H1 (cell line): ENCODE data around the gene TIAM2. TPM values are rescaled to one million over a fixed set of nuclear protein-coding genes. Genes with fewer than 3 reads are reported as not detected.

ENCODE experiments used
- CTCF ChIA-PET: fragments of 300-600 bp; sonication (Branson Sonifier 250); formaldehyde crosslinking; loops from one replicate; lab custom pipeline; 2021; ENCODE audit not compliant: partially characterized antibody; lab: Charles Lee
- POLR2A ChIA-PET: fragments of 300-600 bp; sonication (Branson Sonifier 250); formaldehyde crosslinking; loops from one replicate; lab custom pipeline; 2021; ENCODE audit warnings: inconsistent platforms; ENCODE audit not compliant: partially characterized antibody; lab: Charles Lee
- DNase-seq, 2 experiments: peaks; one replicate each; pipeline versions ENCODE4 v3.0.0 to v3.0.0-alpha.2; 2010 to 2022; ENCODE audit warnings: low spot score in 2 of 2, low read depth in 1 of 2, mixed read lengths in 1 of 2
- FAIRE-seq: peaks from 2 replicates; lab custom pipeline; 2011; peaks lifted over from hg19 to GRCh38; lab: Jason Lieb, UNC
- H2AFZ ChIP-seq: 2 replicates; pipeline ENCODE4 v1.8.1; 2012; ENCODE audit warnings: low read length, inconsistent platforms
- H2AK5ac ChIP-seq: 2 replicates; pipeline ENCODE4 v1.6.1; 2013; ENCODE audit warnings: low read depth, low read length
- H2BK120ac ChIP-seq: replicated peaks from 2 replicates; pipeline ENCODE3; 2013; ENCODE audit warnings: low read depth, low read length, inconsistent platforms
- H2BK12ac ChIP-seq: 2 replicates; pipeline ENCODE4 v1.6.1; 2013; ENCODE audit warnings: low read depth, low read length
- H2BK15ac ChIP-seq: 2 replicates; pipeline ENCODE4 v1.6.1; 2013; ENCODE audit warnings: low read length
- H2BK20ac ChIP-seq: 2 replicates; pipeline ENCODE4 v1.6.1; 2013; ENCODE audit warnings: low read length
- H2BK5ac ChIP-seq: 2 replicates; pipeline ENCODE4 v1.6.1; 2013; ENCODE audit warnings: low read depth, low read length
- H3K14ac ChIP-seq: 2 replicates; pipeline ENCODE4 v1.6.1; 2013; ENCODE audit warnings: inconsistent platforms; ENCODE audit not compliant: insufficient read length
- H3K18ac ChIP-seq: 2 replicates; pipeline ENCODE4 v1.6.1; 2013; ENCODE audit warnings: low read length; ENCODE audit errors: extremely low read depth
- H3K23ac ChIP-seq: 2 replicates; pipeline ENCODE4 v1.6.1; 2013; ENCODE audit warnings: inconsistent platforms; ENCODE audit not compliant: insufficient read length
- H3K23me2 ChIP-seq: 2 replicates; pipeline ENCODE4 v1.6.1; 2013; ENCODE audit warnings: low read depth, low read length
- H3K27ac ChIP-seq: 2 replicates; pipeline ENCODE4 v1.6.1; 2011; ENCODE audit warnings: low read depth, low read length, inconsistent platforms
- H3K27me3 ChIP-seq, 4 experiments: replicated peaks in 1 of 4; 1 replicate in 1 of 4; 2 replicates in 3 of 4; pipeline versions ENCODE4 v1.6.1 to v1.8.1; 2011 to 2013; ENCODE audit warnings: low read length in 3 of 4, mild to moderate bottlenecking in 3 of 4, inconsistent platforms in 2 of 4, mixed read lengths in 2 of 4, moderate library complexity in 1 of 4; ENCODE audit not compliant: control insufficient read depth in 3 of 4, insufficient read depth in 3 of 4; ENCODE audit errors: extremely low read depth in 1 of 4
- H3K36me3 ChIP-seq, 4 experiments: 2 replicates each; pipeline versions ENCODE4 v1.6.1 to v1.8.1; 2011 to 2013; ENCODE audit warnings: mild to moderate bottlenecking in 4 of 4, low read length in 3 of 4, moderate library complexity in 2 of 4, control low read depth in 1 of 4, inconsistent platforms in 1 of 4; ENCODE audit not compliant: insufficient read depth in 4 of 4, control insufficient read depth in 2 of 4
- H3K4ac ChIP-seq: replicated peaks from 2 replicates; pipeline ENCODE3; 2013; ENCODE audit warnings: low read length, low read depth, mixed read lengths, inconsistent platforms; ENCODE audit not compliant: insufficient read length
- H3K4me1 ChIP-seq, 4 experiments: replicated peaks in 1 of 4; 1 replicate in 1 of 4; 2 replicates in 3 of 4; pipeline versions ENCODE4 v1.6.1 to v1.8.1; 2011 to 2013; ENCODE audit warnings: low read length in 3 of 4, inconsistent platforms in 2 of 4, mixed read lengths in 1 of 4; ENCODE audit not compliant: insufficient read depth in 4 of 4, control insufficient read depth in 3 of 4
- H3K4me2 ChIP-seq, 2 experiments: 2 replicates each; pipeline versions ENCODE4 v1.6.1 to v1.8.1; 2011 to 2013; ENCODE audit warnings: low read depth in 2 of 2, low read length in 2 of 2, control low read depth in 1 of 2, inconsistent platforms in 1 of 2, mild to moderate bottlenecking in 1 of 2; ENCODE audit not compliant: insufficient read depth in 1 of 2
- H3K4me3 ChIP-seq, 4 experiments: fragments of 200-600, 300-600 bp in 1 of 4; sonication (generic), shearing (Covaris generic), sonication (Bioruptor Twin) in 1 of 4; 2 replicates each; pipeline versions ENCODE4 v1.5.1 to v1.8.1; 2011 to 2016; ENCODE audit warnings: low read length in 4 of 4, low read depth in 3 of 4, control low read depth in 2 of 4, inconsistent platforms in 2 of 4, mild to moderate bottlenecking in 2 of 4, mixed read lengths in 1 of 4, moderate library complexity in 1 of 4; ENCODE audit not compliant: insufficient read depth in 2 of 4; ENCODE audit errors: extremely low read depth in 1 of 4
- H3K56ac ChIP-seq: replicated peaks from 2 replicates; pipeline ENCODE3; 2013; ENCODE audit warnings: low read depth, mild to moderate bottlenecking, mixed read lengths, low read length, inconsistent platforms; ENCODE audit not compliant: insufficient read length
- H3K79me1 ChIP-seq: 2 replicates; pipeline ENCODE4 v1.6.1; 2013; ENCODE audit warnings: low read depth, low read length, control low read depth
- H3K79me2 ChIP-seq, 2 experiments: 2 replicates each; pipeline versions ENCODE4 v1.6.1 to v1.8.1; 2012 to 2013; ENCODE audit warnings: low read length in 2 of 2, mild to moderate bottlenecking in 2 of 2, inconsistent platforms in 1 of 2; ENCODE audit not compliant: insufficient read depth in 2 of 2, control insufficient read depth in 1 of 2
- H3K9ac ChIP-seq, 4 experiments: replicated peaks in 1 of 4; 1 replicate in 1 of 4; 2 replicates in 3 of 4; pipeline versions ENCODE4 v1.6.1 to v1.8.1; 2011 to 2013; ENCODE audit warnings: low read depth in 3 of 4, low read length in 3 of 4, control low read depth in 2 of 4, mild to moderate bottlenecking in 2 of 4, moderate library complexity in 2 of 4, inconsistent platforms in 1 of 4; ENCODE audit errors: extremely low read depth in 1 of 4
- H3K9me3 ChIP-seq, 2 experiments: 2 replicates each; pipeline versions ENCODE4 v1.6.1 to v1.8.1; 2012 to 2013; ENCODE audit warnings: mild to moderate bottlenecking in 2 of 2, moderate library complexity in 2 of 2, control low read depth in 1 of 2, inconsistent platforms in 1 of 2, low read depth in 1 of 2, low read length in 1 of 2, mixed read lengths in 1 of 2; ENCODE audit not compliant: insufficient read depth in 2 of 2
- H4K20me1 ChIP-seq, 2 experiments: replicated peaks in 1 of 2; 2 replicates each; pipeline versions ENCODE3 to v1.8.1; 2011 to 2013; ENCODE audit warnings: inconsistent platforms in 2 of 2, low read length in 2 of 2, mild to moderate bottlenecking in 1 of 2; ENCODE audit not compliant: insufficient read depth in 2 of 2, control insufficient read depth in 1 of 2
- H4K5ac ChIP-seq: 2 replicates; pipeline ENCODE4 v1.6.1; 2013; ENCODE audit warnings: low read length, low read depth, mixed read lengths, inconsistent platforms; ENCODE audit not compliant: insufficient read length
- H4K8ac ChIP-seq: 2 replicates; pipeline ENCODE4 v1.8.0; 2013; ENCODE audit warnings: mild to moderate bottlenecking, moderate library complexity, low read length, inconsistent platforms; ENCODE audit not compliant: insufficient read depth; ENCODE audit errors: extremely low read depth
- H4K91ac ChIP-seq: replicated peaks from 2 replicates; pipeline ENCODE3; 2013; ENCODE audit warnings: low read length, mixed read lengths, inconsistent platforms; ENCODE audit not compliant: insufficient read length
- BACH1 ChIP-seq: IDR thresholded peaks from 2 replicates; pipeline ENCODE4 v1.6.1; 2012; ENCODE audit warnings: low read length, improper control_type of control experiment
- CBX5 ChIP-seq: fragments of 300-800, 300-1000 bp; sonication (generic); IDR thresholded peaks from 2 replicates; pipeline ENCODE4 v1.7.1; 2016; ENCODE audit warnings: antibody characterized with exemption, low read length, low read depth
- CEBPB ChIP-seq: IDR thresholded peaks from 2 replicates; pipeline ENCODE4 v1.6.1; 2012; ENCODE audit warnings: low read depth, low read length
- FOSL1 ChIP-seq: IDR thresholded peaks from 2 replicates; pipeline ENCODE4 v1.6.1; 2011; ENCODE audit warnings: mild to moderate bottlenecking, low read depth, low read length, moderate library complexity; ENCODE audit not compliant: insufficient read depth
- RAD21 ChIP-seq, 2 experiments: IDR thresholded peaks in 1 of 2; conservative IDR thresholded peaks in 1 of 2; 2 replicates each; pipeline ENCODE4 v1.6.1; 2011; ENCODE audit warnings: low read depth in 2 of 2, low read length in 2 of 2, improper control_type of control experiment in 1 of 2, inconsistent platforms in 1 of 2, mild to moderate bottlenecking in 1 of 2, moderate library complexity in 1 of 2
- RXRA ChIP-seq: IDR thresholded peaks from 2 replicates; pipeline ENCODE4 v1.6.1; 2011; ENCODE audit warnings: low read depth, mild to moderate bottlenecking, low read length, moderate library complexity; ENCODE audit not compliant: insufficient read depth
- SP1 ChIP-seq: IDR thresholded peaks from 2 replicates; pipeline ENCODE4 v1.6.1; 2011; ENCODE audit warnings: low read depth, low read length
- TBP ChIP-seq: IDR thresholded peaks from 2 replicates; pipeline ENCODE4 v1.6.1; 2011; ENCODE audit warnings: low read depth, low read length, improper control_type of control experiment
- TCF12 ChIP-seq: IDR thresholded peaks from 2 replicates; pipeline ENCODE4 v1.6.1; 2011; ENCODE audit warnings: low read depth, mild to moderate bottlenecking, low read length
- YY1 ChIP-seq: IDR thresholded peaks from 2 replicates; pipeline ENCODE4 v1.6.1; 2011; ENCODE audit warnings: low read depth, mild to moderate bottlenecking, low read length
- ZNF274 ChIP-seq: IDR thresholded peaks from 2 replicates; pipeline ENCODE4 v1.7.0; 2012; ENCODE audit warnings: low read length, borderline replicate concordance; ENCODE audit errors: extremely low read depth
- WGBS, 2 experiments: shearing (Covaris generic) in 1 of 2; methylation state at CpG; one replicate each; pipeline versions ENCODE4 v1.1.6 to v1.1.7; 2013 to 2015; ENCODE audit warnings: low lambda C conversion rate in 2 of 2, mixed read lengths in 2 of 2, inconsistent platforms in 1 of 2, low coverage in 1 of 2, missing lambda C conversion rate in 1 of 2; ENCODE audit not compliant: insufficient replicate concordance in 2 of 2, insufficient coverage in 1 of 2, insufficient read length in 1 of 2; ENCODE audit errors: extremely low coverage in 1 of 2, missing lambda C conversion rate in 1 of 2; 5-methylcytosine and 5-hydroxymethylcytosine counted together
- polyA plus RNA-seq, 7 experiments: library from polyadenylated mRNA; depleted of rRNA in 3 of 7; stranded (reverse) in 5 of 7; unstranded in 2 of 7; fragments of >200 nt in 5 of 7; fragments of 200-250 nt in 2 of 7; gene quantifications; 1 replicate in 5 of 7; 2 replicates in 1 of 7; 4 replicates in 1 of 7; pipeline versions ENCODE4 v1.2.1 to v1.2.3, GENCODE V29; 2011 to 2013; ENCODE audit warnings: missing spikeins in 2 of 7, mixed read lengths in 2 of 7
- total RNA-seq: library from RNA; stranded (reverse); fragmentation: NEBNext Ultra II Directional; extraction: Animal tissue kit (Norgen Biotek cat#: 25700); gene quantifications from 2 replicates; pipeline ENCODE4 v1.2.1, GENCODE V29; 2021
- TF ChIP-seq, protein P1 (sequence below): IDR thresholded peaks from 2 replicates; pipeline ENCODE4 v1.6.1; 2011; ENCODE audit warnings: low read length, improper control_type of control experiment

TIAM2 gene
- total and polyA plus RNA-seq, 2 of the 8 experiments (the other 6 are each of a cell fraction or from before 2014, with no cell fraction given), result 7.4 to 23.9 TPM

DNA sequence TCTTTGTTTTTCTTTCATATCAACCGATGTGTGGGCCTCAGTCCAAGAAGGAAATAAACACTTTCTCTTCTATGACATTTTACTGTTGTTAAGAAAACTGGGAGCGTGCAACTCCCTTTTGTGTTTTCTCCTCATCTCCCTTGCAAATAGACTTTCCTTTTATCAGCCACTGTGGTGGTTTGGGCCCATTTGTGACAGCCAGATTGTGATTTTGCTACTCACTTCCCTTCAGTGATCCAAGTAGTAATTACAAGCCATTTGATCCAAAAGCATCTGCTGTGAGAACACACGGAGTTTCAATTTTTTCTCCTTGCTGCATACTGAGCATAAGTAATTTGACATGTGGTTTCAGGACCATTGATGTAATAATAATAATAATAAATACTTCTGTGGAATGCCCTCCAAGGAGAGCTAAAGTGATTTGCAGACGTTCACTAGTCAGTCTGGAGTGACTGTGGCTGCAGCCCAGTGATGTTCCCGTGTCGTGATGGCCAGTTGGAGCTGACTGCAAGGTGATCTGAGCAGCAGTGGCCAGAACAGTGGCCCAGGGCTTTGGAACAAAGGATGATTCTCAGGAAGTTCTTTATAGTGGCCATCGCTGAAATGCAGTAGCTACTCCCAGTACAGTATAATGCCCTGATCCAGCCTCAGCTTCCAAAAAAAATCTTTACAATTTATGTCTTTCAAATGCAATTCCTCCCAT is 176.8 kb downstream of the TIAM2 start:
- H4K91ac ChIP-seq, result no peak overlapping the region
- H2BK20ac ChIP-seq, result no peak overlapping the region
- H4K8ac ChIP-seq, result no peak overlapping the region
- DNase-seq (no peak), FAIRE-seq (no peak)
- no peak overlapping the region for H2AK5ac ChIP-seq
- H3K27ac ChIP-seq, result no peak overlapping the region
- H3K9me3 ChIP-seq, result no peaks in the 10 kb centered on the region
- no peak overlapping the region for H3K4me3 ChIP-seq
- H3K4me1 ChIP-seq, result peaks cover 2 to 11% (median 7%) of the 10 kb centered on the region in 4 experiments; a peak in 6 of 7 replicates
- H4K20me1 ChIP-seq, result no peaks in the 10 kb centered on the region
- no peaks in the 10 kb centered on the region for H3K79me2 ChIP-seq
- H3K4me2 ChIP-seq, result no peak overlapping the region; a peak in 1 of 4 replicates
- H3K18ac ChIP-seq, result no peak overlapping the region
- no peak overlapping the region for H2AFZ ChIP-seq
- H3K4ac ChIP-seq, result no peak overlapping the region
- H4K5ac ChIP-seq, result no peak overlapping the region
- no peak overlapping the region for H2BK120ac ChIP-seq
- H3K23ac ChIP-seq, result no peak overlapping the region
- CTCF ChIA-PET, result interaction anchor here (0.7 to 5.6 kb wide), 14 partner anchors 9 to 303 kb away, joined by 3 to 60 read pairs (median 3); no protein-coding TSS in a partner anchor
- H3K9ac ChIP-seq, result no peak overlapping the region; a peak in 1 of 7 replicates
- H3K23me2 ChIP-seq, result no peaks in the 10 kb centered on the region
- no peak overlapping the region for H3K14ac ChIP-seq
- no peaks in the 10 kb centered on the region for H3K27me3 ChIP-seq
- 0 out of 2 replicates have a peak overlapping the region, but pooled peaks have one; percentile 1 for H2BK15ac ChIP-seq
- H2BK5ac ChIP-seq, result no peak overlapping the region
- WGBS, 2 experiments, result 68% methylated on average over 7 of the region's 7 CpGs; no CpG with 5 or more reads in 1 of the 2 experiments
- no peak overlapping the region for H2BK12ac ChIP-seq
- POLR2A ChIA-PET, result interaction anchor here (0.8 to 1.2 kb wide), 2 partner anchors 20 to 49 kb away, joined by 3 read pairs; no protein-coding TSS in a partner anchor
- H3K36me3 ChIP-seq, result no peaks in the 10 kb centered on the region; a peak in 1 of 8 replicates
- no peak overlapping the region for H3K56ac ChIP-seq
- no peaks in the 10 kb centered on the region for H3K79me1 ChIP-seq
- TF ChIP-seq TBP (no peak), CEBPB (no peak), YY1 (no peak), RAD21 (IDR thresholded peaks at IDR 0.05 in 1 of 2, conservative IDR thresholded peaks at IDR 0.05 in 1 of 2; ENCODE audit: low read depth in 2 of 2, low read length in 2 of 2) (no peak), CBX5 (no peak), SP1 (no peak), FOSL1 (no peak), ZNF274 (no peak), RXRA (no peak), BACH1 (no peak), TCF12 (no peak)
- TF ChIP-seq, protein P1, sequence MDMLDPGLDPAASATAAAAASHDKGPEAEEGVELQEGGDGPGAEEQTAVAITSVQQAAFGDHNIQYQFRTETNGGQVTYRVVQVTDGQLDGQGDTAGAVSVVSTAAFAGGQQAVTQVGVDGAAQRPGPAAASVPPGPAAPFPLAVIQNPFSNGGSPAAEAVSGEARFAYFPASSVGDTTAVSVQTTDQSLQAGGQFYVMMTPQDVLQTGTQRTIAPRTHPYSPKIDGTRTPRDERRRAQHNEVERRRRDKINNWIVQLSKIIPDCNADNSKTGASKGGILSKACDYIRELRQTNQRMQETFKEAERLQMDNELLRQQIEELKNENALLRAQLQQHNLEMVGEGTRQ, result no peak
